GM10248 (cell line): ENCODE results near the gene MAPKBP1.

Experiments
- CTCF ChIA-PET: fragments of 300-600 bp; sonication (Branson Sonifier 250); formaldehyde crosslinking; extraction: SDS; loops from one replicate; lab custom pipeline; 2021; ENCODE audit warnings: antibody characterized with exemption; lab: Yijun Ruan, JAX
- POLR2A ChIA-PET: fragments of 350-650 bp; sonication (Branson Sonifier 250); formaldehyde crosslinking; extraction: SDS; loops from one replicate; lab custom pipeline; 2020; ENCODE audit warnings: antibody characterized with exemption; lab: Yijun Ruan, JAX
- DNase-seq: peaks from one replicate; pipeline ENCODE4 v3.0.0; 2012; ENCODE audit errors: extremely low spot score
- CTCF ChIP-seq: IDR thresholded peaks from 2 replicates; pipeline ENCODE4 v1.5.1; 2012; ENCODE audit warnings: mild to moderate bottlenecking, low read depth; ENCODE audit errors: extremely low read depth, missing control alignments, control extremely low read depth

The MAPKBP1 gene

DNA sequence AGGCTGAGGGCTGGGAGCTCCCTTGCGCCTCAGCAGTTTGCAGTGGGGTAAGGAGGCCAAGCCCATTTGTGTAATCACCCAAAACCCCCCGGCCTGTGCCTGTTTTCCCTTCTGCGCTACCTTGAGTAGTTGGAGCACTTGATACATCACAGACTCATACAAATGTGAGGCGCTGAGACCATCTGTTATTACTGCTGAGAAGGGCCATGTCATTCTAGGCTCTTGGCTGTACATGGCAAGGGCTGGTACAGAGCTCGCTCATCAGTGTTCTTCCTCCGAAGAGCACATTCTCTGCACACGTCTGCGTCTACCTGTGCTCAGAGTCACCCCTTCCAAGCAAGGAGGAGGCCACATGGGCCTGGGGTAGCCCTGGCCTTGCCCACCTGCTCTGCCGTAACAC is 73.7 kb downstream of the MAPKBP1 start:
- no peak for TF ChIP-seq CTCF
- CTCF ChIA-PET: interaction anchor here (1.0 to 3.1 kb wide), 2 partner anchors 16 to 36 kb away, joined by 4 to 12 read pairs; no protein-coding TSS in a partner anchor
- POLR2A ChIA-PET: no interaction called here
- no peak for DNase-seq

DNA sequence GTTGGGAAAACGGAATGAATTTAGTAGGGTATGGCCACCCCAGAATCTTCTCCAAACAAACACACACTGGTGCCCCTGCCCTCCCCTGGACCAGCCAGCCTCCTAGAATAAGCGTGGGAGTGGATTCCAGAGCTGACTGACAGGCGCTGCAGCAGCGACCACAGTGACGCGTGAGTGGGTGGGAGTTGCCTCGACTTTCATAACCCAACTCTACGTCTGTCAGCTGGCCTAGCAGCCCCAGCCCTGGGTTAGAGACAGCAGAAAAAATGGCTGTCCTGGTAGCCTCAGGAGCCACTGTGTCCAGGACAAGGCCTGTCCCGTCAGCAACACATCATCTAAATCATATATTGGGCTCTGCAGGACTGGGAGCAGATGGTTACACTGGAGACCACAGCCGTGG is 74.3 kb downstream of the MAPKBP1 start:
- ChIA-PET POLR2A (no interaction called here), CTCF (interaction anchor here (1.0 to 3.1 kb wide), 2 partner anchors 15 to 36 kb away, joined by 4 to 12 read pairs; no protein-coding TSS in a partner anchor)
- no peak for TF ChIP-seq CTCF
- DNase-seq: no peak

DNA sequence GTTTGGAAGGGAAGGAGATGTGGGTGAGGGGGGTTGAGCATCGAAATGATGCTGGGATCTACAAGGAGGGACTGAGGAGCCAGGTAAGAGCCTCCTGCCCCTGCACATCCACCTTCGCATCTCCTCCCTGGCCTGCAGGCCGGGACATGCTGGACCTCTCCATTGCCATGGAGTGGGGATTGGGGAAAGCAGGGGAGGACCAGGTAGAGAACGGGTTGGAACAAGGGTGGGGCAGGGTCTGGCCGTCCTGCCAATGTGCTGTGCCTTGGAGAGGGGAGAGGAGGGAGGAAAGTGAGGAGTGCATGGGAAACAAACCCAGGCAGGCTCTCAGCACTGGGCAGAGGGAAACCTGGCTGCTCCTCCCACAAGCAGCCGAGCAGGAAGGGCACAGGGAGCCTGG is 74.9 kb downstream of the MAPKBP1 start:
- POLR2A ChIA-PET: no interaction called here
- TF ChIP-seq CTCF: no peak
- CTCF ChIA-PET: no interaction called here
- no peak for DNase-seq

- DNase-seq: no peak
- POLR2A ChIA-PET: no interaction called here
- CTCF ChIA-PET: no interaction called here
These were observed 75.6 kb downstream of the MAPKBP1 start for GRCh38 chr15:41849861-41850260.

GRCh38 chr15:41850482-41851166 is 76.3 kb downstream of the MAPKBP1 start:
- no peak for TF ChIP-seq CTCF
- ChIA-PET CTCF (interaction anchor here (1.3 to 1.5 kb wide), 2 partner anchors 9 to 54 kb away, joined by 3 to 9 read pairs; no protein-coding TSS in a partner anchor), POLR2A (no interaction called here)
- DNase-seq: no peak

More at GRCh38 chr15:41849861-41850260, 75.6 kb downstream of the MAPKBP1 start:
- no peak for TF ChIP-seq CTCF

- CTCF ChIA-PET: interaction anchor here (1.3 to 1.5 kb wide), 2 partner anchors 9 to 54 kb away, joined by 3 to 9 read pairs; no protein-coding TSS in a partner anchor
- no peak for DNase-seq
- TF ChIP-seq CTCF: no peak
- POLR2A ChIA-PET: no interaction called here
These were observed 76.9 kb downstream of the MAPKBP1 start for GRCh38 chr15:41851167-41851523.
